GM18873 (cell line): ENCODE measurements around the gene PARP12.

ENCODE experiments used
- ATAC-seq: cut with Tn5 transposase; IDR thresholded peaks from one replicate; pipeline ENCODE4 v1.9.1; 2021; ENCODE audit warnings: mild to moderate bottlenecking, moderate library complexity, moderate number of reproducible peaks; ENCODE audit not compliant: unreplicated experiment, low FRiP score

The PARP12 gene

DNA sequence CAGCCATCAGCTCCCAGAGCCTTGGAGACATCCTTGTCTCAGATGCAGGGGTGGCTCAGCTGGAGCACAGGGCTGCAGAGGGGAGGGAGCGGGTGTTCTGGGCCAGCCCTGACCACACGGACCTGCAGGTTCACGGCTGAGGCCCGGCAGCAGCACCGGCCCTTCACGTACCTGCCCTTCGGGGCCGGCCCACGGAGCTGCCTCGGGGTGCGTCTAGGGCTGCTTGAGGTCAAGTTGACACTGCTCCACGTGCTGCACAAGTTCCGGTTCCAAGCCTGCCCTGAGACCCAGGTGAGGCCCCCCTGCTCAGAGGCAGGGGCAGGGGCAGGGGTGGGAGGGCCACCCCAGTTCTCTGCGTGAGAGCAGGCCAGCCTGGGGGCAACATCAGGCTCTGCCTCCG is 45.2 kb downstream of the PARP12 start:
- no peak for ATAC-seq

DNA sequence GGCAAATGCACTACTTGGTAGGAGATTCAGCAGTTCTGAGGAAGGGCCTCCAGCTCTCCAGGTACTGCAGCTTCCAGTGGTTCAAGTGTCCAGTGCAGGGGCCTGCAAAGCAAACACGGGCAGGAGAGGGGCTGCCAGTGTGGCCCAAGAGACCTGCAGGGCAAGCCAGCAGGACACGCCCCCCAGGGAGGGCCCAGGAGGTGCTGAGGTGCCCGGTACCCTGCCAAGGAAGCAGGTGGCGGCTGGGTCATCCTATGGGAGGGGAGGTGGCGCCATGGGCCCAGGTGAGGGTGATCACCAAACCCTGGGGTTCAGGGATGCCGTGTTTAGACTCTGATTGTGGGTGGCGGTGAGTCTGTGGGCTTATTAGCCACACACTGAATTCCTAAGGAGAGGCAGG is 45.7 kb downstream of the PARP12 start:
- ATAC-seq = no peak

GRCh38 chr7:140016540-140016939 is 46.2 kb downstream of the PARP12 start:
- no peak for ATAC-seq

DNA sequence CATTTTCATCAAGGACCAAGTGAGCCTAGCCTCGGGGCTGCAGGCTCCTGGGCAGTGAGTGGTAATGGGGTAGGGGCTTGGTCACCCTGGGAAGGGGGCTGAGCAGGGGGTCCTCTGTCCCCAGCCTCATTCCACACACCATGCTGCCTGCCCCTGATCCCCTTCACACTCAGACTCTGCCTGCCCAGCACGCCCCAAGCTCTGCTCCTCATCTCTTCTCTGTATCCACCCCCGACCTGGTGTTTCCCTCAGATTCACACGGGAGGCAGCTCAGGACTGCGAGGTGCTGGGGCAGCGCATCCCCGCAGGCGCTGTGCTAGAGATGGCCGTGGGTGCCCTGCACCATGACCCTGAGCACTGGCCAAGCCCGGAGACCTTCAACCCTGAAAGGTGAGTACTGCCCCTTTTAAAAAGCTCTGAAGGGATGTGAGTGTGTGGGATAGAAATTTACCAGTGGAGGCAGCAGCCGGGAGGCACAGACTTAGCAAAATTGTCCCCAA is 47.2 kb downstream of the PARP12 start:
- no peak for ATAC-seq

GRCh38 chr7:140014123-140014522 is 48.6 kb downstream of the PARP12 start:
- ATAC-seq = no peak

GRCh38 chr7:140013676-140014075 is 49.1 kb downstream of the PARP12 start:
- no peak for ATAC-seq

- ATAC-seq = no peak
Observed at GRCh38 chr7:140010194-140010895, 52.4 kb downstream of the PARP12 start.

- no peak for ATAC-seq
Observed at GRCh38 chr7:140009735-140010134, 53.0 kb downstream of the PARP12 start.

GRCh38 chr7:140008755-140009610 is 53.8 kb downstream of the PARP12 start:
- ATAC-seq = no peak

- ATAC-seq = no peak
Observed at GRCh38 chr7:140007051-140007690, 55.6 kb downstream of the PARP12 start.

DNA sequence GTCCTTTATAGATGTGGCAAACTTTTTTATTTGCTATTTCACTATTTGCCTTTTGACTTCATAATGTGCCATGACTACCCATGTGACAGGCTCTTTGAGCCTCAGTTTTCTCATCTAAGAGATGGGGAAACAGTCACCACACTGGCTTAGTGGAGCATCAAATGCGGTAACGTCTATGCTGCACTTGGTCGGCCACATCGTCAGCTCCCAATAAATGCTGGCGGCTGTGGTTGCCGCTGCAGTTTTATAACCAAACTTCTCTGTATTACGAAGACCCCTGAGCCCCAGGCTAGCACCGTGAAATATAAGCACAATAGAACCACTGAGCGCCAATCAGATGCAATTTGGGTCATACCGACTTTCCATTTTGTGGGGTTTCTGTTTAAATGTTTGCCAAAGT is 56.2 kb downstream of the PARP12 start:
- ATAC-seq = no peak

DNA sequence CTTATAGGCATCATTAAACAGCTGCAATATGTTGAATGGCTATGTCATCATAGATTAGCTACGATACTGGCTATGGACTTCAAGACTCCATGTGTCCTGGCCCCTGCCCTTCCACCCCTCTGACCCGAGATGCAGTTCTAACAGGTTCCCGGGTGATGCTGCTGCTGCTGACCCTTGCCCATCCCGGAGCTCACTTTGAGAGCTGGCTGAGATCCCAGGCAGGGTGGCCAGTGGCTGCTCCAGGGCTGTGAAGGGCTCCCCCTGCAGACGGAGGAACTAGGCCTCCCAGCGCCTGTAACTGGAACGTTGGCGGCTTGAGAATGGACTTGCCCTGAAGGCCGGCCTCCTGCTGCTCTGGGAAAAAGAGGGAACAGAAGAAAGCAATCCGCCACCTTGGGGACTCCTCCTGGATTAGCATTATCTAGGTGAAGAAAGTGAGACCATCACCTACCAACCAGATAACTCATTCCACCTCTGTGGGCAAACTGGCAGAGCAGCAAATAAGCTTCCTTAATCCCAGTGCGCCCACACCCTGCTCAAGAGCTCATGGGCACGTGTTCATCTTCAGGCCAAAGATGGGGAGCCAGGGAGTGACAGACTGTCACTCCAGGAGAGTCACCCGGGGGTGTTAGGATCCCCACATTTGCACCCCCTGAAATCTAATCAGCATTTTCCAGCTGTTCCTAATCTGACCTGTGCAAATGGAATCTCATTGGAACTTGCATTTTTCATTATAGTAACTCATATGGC is 56.8 kb downstream of the PARP12 start:
- no peak for ATAC-seq

GRCh38 chr7:140005341-140005740 is 57.4 kb downstream of the PARP12 start:
- ATAC-seq = no peak

DNA sequence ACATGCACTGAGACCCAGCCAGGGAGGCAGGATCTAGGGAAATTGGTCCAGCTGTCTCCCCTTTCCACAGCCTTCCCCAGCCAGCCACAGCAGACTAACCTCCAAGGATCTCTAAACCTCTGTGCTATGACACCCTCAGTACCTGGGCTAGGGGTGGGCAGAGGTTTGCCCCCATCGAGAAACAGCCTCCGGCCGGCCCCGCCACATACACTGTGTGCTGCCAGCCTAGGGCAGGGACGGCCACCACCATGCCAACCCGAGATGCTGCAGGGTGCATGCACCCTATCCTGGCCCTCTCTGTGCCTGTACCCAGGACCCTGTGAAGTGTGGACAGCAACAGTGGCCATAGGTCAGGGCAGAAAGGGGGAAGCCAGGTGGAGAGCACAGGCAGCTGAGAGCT is 58.1 kb downstream of the PARP12 start:
- ATAC-seq = no peak

- no peak for ATAC-seq
Observed at GRCh38 chr7:140003913-140004382, 58.8 kb downstream of the PARP12 start.

GRCh38 chr7:140000666-140001268 is 62.0 kb downstream of the PARP12 start:
- ATAC-seq = no peak

DNA sequence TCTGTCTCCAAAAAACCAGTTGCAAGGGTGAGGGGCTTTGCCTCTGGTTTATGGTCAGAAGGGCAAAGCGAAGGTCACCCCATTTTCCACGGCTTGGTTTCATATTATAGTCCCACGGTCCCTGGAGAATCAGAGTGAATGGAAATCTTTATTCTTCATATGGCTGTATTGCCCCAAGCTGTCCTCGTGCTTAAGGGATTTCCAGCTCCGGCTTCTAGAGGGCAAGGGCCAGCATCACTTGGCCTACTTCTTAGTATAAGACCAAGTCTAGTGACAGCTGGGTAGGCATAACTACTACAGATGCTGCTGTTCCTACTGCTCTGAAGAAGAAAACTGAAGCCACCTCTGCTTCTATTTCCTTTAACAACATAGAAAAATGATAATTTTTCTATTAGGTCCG is 63.2 kb downstream of the PARP12 start:
- ATAC-seq = no peak

GRCh38 chr7:139998572-139998971 is 64.2 kb downstream of the PARP12 start:
- no peak for ATAC-seq

DNA sequence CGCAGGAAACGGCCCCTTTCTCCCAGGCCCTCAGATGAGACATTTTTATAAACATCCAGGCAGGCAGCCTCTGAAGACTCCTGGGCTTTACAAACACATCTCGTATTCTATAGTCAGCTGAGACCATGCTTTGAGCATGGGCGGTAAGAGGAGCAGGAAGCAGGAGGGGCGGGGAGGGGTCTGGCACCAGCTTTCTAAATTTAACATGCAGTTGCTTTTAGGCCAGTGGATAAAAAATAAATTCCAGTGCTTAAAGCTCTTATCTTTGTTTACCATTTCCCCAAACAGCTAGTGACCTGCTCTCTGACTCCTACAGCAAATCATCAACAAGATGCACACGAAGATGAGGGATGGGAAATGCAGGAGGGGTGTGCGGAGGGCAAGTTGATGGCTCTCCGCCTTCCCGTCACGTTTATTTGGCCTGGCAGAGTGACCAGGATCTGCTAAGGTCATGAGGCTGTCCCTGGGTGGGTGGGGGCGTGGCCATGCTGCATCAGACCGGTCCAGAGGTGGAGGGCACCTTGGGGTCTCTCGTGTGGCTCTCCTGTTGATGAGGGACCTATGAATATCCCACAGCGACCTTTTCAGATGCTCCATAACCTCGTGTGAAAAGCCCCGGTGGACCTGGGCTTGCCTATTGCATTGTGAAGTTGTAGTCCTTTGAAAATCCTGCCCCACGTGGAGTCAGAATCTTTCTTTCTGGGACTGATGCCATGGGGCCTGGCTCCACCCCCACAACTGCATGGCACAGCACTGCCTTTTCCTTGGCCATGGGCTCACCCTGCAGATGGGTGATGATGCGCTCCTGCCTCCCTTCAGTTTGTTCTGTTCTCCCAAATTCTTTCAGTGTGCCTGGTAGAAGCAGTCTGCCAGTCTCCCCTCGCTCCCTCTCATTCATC is 67.5 kb downstream of the PARP12 start:
- ATAC-seq = no peak
